ENCODE results near the gene GALNS. TPM values are rescaled to one million over a fixed set of nuclear protein-coding genes. Genes with fewer than 3 reads are reported as not detected.

GALNS gene
- total and polyA plus RNA-seq, 2 of the 4 experiments (the other 2 are of a cell fraction), result 7.2 to 32.5 TPM

- BruUV-seq (replicated peaks), result no TSS peak
- DNase-seq, result no peak
- Histone ChIP-seq H3K56ac (ENCODE audit: extremely low read depth, insufficient read depth, low read length) (no peak overlapping the region), H2BK20ac (ENCODE audit: low read depth, low read length) (no peak overlapping the region), H4K5ac (ENCODE audit: low read depth, low read length) (no peak overlapping the region), H3K9me1 (ENCODE audit: insufficient read depth, low read length) (no peaks in the 10 kb centered on the region), H2BK15ac (ENCODE audit: low read depth, low read length) (no peak overlapping the region), H3K4me1 (ENCODE audit: control insufficient read depth, insufficient read depth, low read length) (peaks cover 19% of the 10 kb centered on the region), H3K23ac (ENCODE audit: low read depth, low read length) (no peak overlapping the region), H3K36me3 (ENCODE audit: control insufficient read depth, insufficient read depth, low read length) (no peaks in the 10 kb centered on the region), H3K9ac (ENCODE audit: low read depth, low read length) (no peak overlapping the region), H2AFZ (replicated peaks; ENCODE audit: low read length, poor library complexity) (no peak overlapping the region), H3K4me2 (ENCODE audit: low read depth, low read length) (no peak overlapping the region), H3K79me1 (ENCODE audit: low read depth in 1 of 2, low read length in 2 of 2) (peaks cover 0 to 14% of the 10 kb centered on the region in 2 experiments; a peak in 2 of 4 replicates), H3K14ac (replicated peaks; ENCODE audit: low read depth, low read length) (no peak overlapping the region), H4K8ac (ENCODE audit: low read depth in 2 of 2, low read length in 2 of 2) (no peak overlapping the region), H2AK9ac (replicated peaks; ENCODE audit: low read depth, low read length, poor library complexity) (no peak overlapping the region), H3K4me3 (ENCODE audit: insufficient read depth, low read depth, low read length) (no peak overlapping the region), H3K9me3 (ENCODE audit: control insufficient read depth, insufficient read depth, low read length) (no peaks in the 10 kb centered on the region), H2BK120ac (ENCODE audit: low read depth, low read length) (no peak overlapping the region), H4K91ac (ENCODE audit: insufficient read depth, low read depth, low read length) (no peak overlapping the region), H3K27me3 (ENCODE audit: control insufficient read depth, insufficient read depth, low read length) (peaks cover under 1% of the 10 kb centered on the region; the same call in 1 of the 2 replicates), H3K4ac (ENCODE audit: low read depth, low read length) (no peak overlapping the region), H2BK5ac (ENCODE audit: low read depth, low read length, poor library complexity, severe bottlenecking) (no peak overlapping the region), H2AK5ac (ENCODE audit: low read depth, low read length) (no peak overlapping the region), H3K27ac (ENCODE audit: insufficient read depth, low read length) (no peak overlapping the region), H4K20me1 (ENCODE audit: insufficient read depth, low read length) (peaks cover 18% of the 10 kb centered on the region), H3K18ac (ENCODE audit: low read depth, low read length) (no peak overlapping the region)
- ChIA-PET POLR2A (ENCODE audit: unreplicated experiment) (no interaction called here), CTCF (interaction anchor here (1.5 kb wide), 1 partner anchor 51 kb away, joined by 5 read pairs; no protein-coding TSS in a partner anchor)
- dilution Hi-C loops (cut with HindIII; ENCODE audit: low sequenced_read_pairs, unreplicated experiment), result no loop called here
- TF ChIP-seq CHD1 (IDR thresholded peaks at IDR 0.05; ENCODE audit: low read depth, low read length) (no peak), MXI1 (IDR thresholded peaks at IDR 0.05; ENCODE audit: borderline replicate concordance, low read depth, low read length) (no peak), CTCF (conservative IDR thresholded peaks at IDR 0.05; ENCODE audit: low read depth, low read length) (no peak), MAZ (IDR thresholded peaks at IDR 0.05; ENCODE audit: borderline replicate concordance, low read depth, low read length) (no peak), SMC3 (IDR thresholded peaks at IDR 0.05; ENCODE audit: low read depth, low read length) (no peak), BHLHE40 (IDR thresholded peaks at IDR 0.05; ENCODE audit: low read depth, low read length) (no peak), USF2 (IDR thresholded peaks at IDR 0.05; ENCODE audit: low read depth, low read length) (no peak), RAD21 (IDR thresholded peaks at IDR 0.05; ENCODE audit: low read length) (no peak), NFE2L2 (IDR thresholded peaks at IDR 0.05; ENCODE audit: low read depth, low read length) (no peak), ELK1 (IDR thresholded peaks at IDR 0.05; ENCODE audit: borderline replicate concordance, low read depth, low read length) (no peak), CEBPB (IDR thresholded peaks at IDR 0.05; ENCODE audit: low read depth, low read length) (no peak), FOS (IDR thresholded peaks at IDR 0.05; ENCODE audit: low read depth, low read length) (no peak), MAFK (IDR thresholded peaks at IDR 0.05; ENCODE audit: low read depth, low read length) (no peak), RFX5 (IDR thresholded peaks at IDR 0.05; ENCODE audit: low read depth, low read length) (no peak), POLR2A (IDR thresholded peaks at IDR 0.05; ENCODE audit: low read depth, low read length) (no peak), RCOR1 (IDR thresholded peaks at IDR 0.05; ENCODE audit: insufficient replicate concordance, low read length) (no peak)
- WGBS, 2 experiments (ENCODE audit: extremely low coverage in 2 of 2, insufficient read length in 1 of 2), result 89% methylated on average over 5 of the region's 11 CpGs; no CpG with 5 or more reads in 1 of the 2 experiments
- no peak for ATAC-seq (ENCODE audit: low read depth)
- intact Hi-C loops (cut with micrococcal nuclease), result no loop called here
- in situ Hi-C loops (cut with MboI; ENCODE audit: low sequenced_read_pairs), result no loop called here
These were observed 69.0 kb downstream of the GALNS start for GRCh38 chr16:88787579-88788314.

Measured in IMR-90 (cell line).